ENCODE data around the gene PNPO.

GRCh38 chr17:47982091-47982617 lies 40.8 kb downstream of the PNPO start:
- no peak for TF ChIP-seq CTCF (IDR thresholded peaks at IDR 0.05)
- TF ChIP-seq EZH2 (IDR thresholded peaks at IDR 0.05), result no peak
